Smooth muscle cell of the brain vasculature (primary cell): ENCODE data around the gene MGAT5.

ENCODE experiments used
- DNase-seq: peaks from one replicate; pipeline ENCODE4 v3.0.0-alpha.2; 2012; ENCODE audit warnings: low read depth, low spot score

Gene MGAT5

GRCh38 chr2:134301099-134301927, 47.4 kb downstream of the MGAT5 start:
- DNase-seq = no peak

- no peak for DNase-seq
Observed at GRCh38 chr2:134301928-134302260, 48.0 kb downstream of the MGAT5 start.

- no peak for DNase-seq
Observed at GRCh38 chr2:134304394-134305108, 50.7 kb downstream of the MGAT5 start.

- no peak for DNase-seq
Observed at GRCh38 chr2:134305109-134305491, 51.2 kb downstream of the MGAT5 start.

- DNase-seq = no peak
Observed at GRCh38 chr2:134306521-134306920, 52.6 kb downstream of the MGAT5 start.

GRCh38 chr2:134307334-134307733, 53.5 kb downstream of the MGAT5 start:
- DNase-seq = no peak

GRCh38 chr2:134308474-134309385, 54.9 kb downstream of the MGAT5 start:
- DNase-seq = no peak

GRCh38 chr2:134310107-134311079, 56.5 kb downstream of the MGAT5 start:
- DNase-seq = no peak

- no peak for DNase-seq
Observed at GRCh38 chr2:134312482-134312881, 58.6 kb downstream of the MGAT5 start.

GRCh38 chr2:134314202-134314601, 60.3 kb downstream of the MGAT5 start:
- DNase-seq = no peak

- DNase-seq = no peak
Observed at GRCh38 chr2:134314681-134315368, 61.0 kb downstream of the MGAT5 start.

- DNase-seq = no peak
Observed at GRCh38 chr2:134315471-134315870, 61.6 kb downstream of the MGAT5 start.

- no peak for DNase-seq
Observed at GRCh38 chr2:134319596-134320254, 65.9 kb downstream of the MGAT5 start.

GRCh38 chr2:134320930-134321329, 67.1 kb downstream of the MGAT5 start:
- no peak for DNase-seq

GRCh38 chr2:134323777-134324176, 69.9 kb downstream of the MGAT5 start:
- DNase-seq = no peak

GRCh38 chr2:134324430-134324829, 70.6 kb downstream of the MGAT5 start:
- no peak for DNase-seq

GRCh38 chr2:134324947-134325346, 71.1 kb downstream of the MGAT5 start:
- DNase-seq = no peak

GRCh38 chr2:134325696-134326095, 71.8 kb downstream of the MGAT5 start:
- DNase-seq = no peak

GRCh38 chr2:134327367-134327766, 73.5 kb downstream of the MGAT5 start:
- no peak for DNase-seq

GRCh38 chr2:134331081-134331480, 77.2 kb downstream of the MGAT5 start:
- DNase-seq = no peak
